ENCODE data around the gene UGT1A4. TPM values are rescaled to one million over a fixed set of nuclear protein-coding genes. Genes with fewer than 3 reads are reported as not detected.

UGT1A4 gene
- total and polyA plus RNA-seq, 10 of the 15 experiments (the other 5 are each of a cell fraction or from before 2014, with no cell fraction given), result not detected

- intact Hi-C loops (cut with micrococcal nuclease; ENCODE audit: unreplicated experiment), result no loop called here
- no peaks in the 10 kb centered on the region for H3K4me1 ChIP-seq (ENCODE audit: control insufficient read depth, insufficient read depth, low read length)
- H3K9ac ChIP-seq (ENCODE audit: control insufficient read depth, insufficient read depth, low read length), result no peak within 1 kb of the TSS
- DNase-seq (ENCODE audit: low read depth, low spot score) (no peak), FAIRE-seq (no peak), ATAC-seq (no peak)
- no peaks in the 10 kb centered on the region for H3K79me2 ChIP-seq (ENCODE audit: control insufficient read depth, insufficient read depth, low read length)
- H3K4me3 ChIP-seq, result no peak within 1 kb of the TSS
- H3K9me3 ChIP-seq (replicated peaks; ENCODE audit: control insufficient read depth, insufficient read depth, low read length), result no peaks in the 10 kb centered on the region
- H3K27ac ChIP-seq (ENCODE audit: control insufficient read depth, insufficient read depth), result no peak within 1 kb of the TSS
- POLR2A ChIA-PET, result no interaction called here
- H3K27me3 ChIP-seq (replicated peaks in 1 of 2; ENCODE audit: control insufficient read depth in 2 of 2, insufficient read depth in 2 of 2, low read length in 1 of 2), result 0 out of 4 replicates have a peak, but pooled peaks cover 0 to 3% of the 10 kb centered on the region in 2 experiments
- no peak within 1 kb of the TSS for H3K4me2 ChIP-seq (ENCODE audit: control insufficient read depth, insufficient read depth)
- CTCF ChIA-PET, result interaction anchor here (0.8 kb wide), 1 partner anchor 18 kb away, joined by 3 read pairs; no protein-coding TSS in a partner anchor
- no peak within 1 kb of the TSS for H2AFZ ChIP-seq (ENCODE audit: control insufficient read depth, low read depth, low read length)
- no TSS peak for BruUV-seq (replicated peaks)
- no peaks in the 10 kb centered on the region for H4K20me1 ChIP-seq (ENCODE audit: control insufficient read depth, insufficient read depth)
- 23% methylated on average over 4 of the region's 4 CpGs for WGBS (ENCODE audit: insufficient coverage, insufficient replicate concordance, low lambda C conversion rate, missing lambda C conversion rate)
- RAD21 ChIA-PET (ENCODE audit: unreplicated experiment), result no interaction called here
- in situ Hi-C loops (cut with MboI), result no loop called here
- SMC1A ChIA-PET (ENCODE audit: uncharacterized antibody, unreplicated experiment), result no interaction called here
- H3K36me3 ChIP-seq (ENCODE audit: control insufficient read depth in 2 of 2, insufficient read depth in 2 of 2, low read length in 1 of 2), result no peaks in the 10 kb centered on the region
- TF ChIP-seq CBX3 (IDR thresholded peaks at IDR 0.05; ENCODE audit: borderline replicate concordance, low read depth) (no peak), SIN3A (IDR thresholded peaks at IDR 0.05; ENCODE audit: low read depth, low read length) (no peak), KAT2A (conservative IDR thresholded peaks at IDR 0.05; ENCODE audit: control insufficient read depth, low read depth, low read length) (no peak)
Observed at GRCh38 chr2:233692648-233693047, 25.9 kb upstream of the UGT1A4 start, which contains the start of gene UGT1A6. UGT1A6 (plus strand) TSS chr2:233692890; CDS start chr2:233693005, 115 bp downstream.

DNA sequence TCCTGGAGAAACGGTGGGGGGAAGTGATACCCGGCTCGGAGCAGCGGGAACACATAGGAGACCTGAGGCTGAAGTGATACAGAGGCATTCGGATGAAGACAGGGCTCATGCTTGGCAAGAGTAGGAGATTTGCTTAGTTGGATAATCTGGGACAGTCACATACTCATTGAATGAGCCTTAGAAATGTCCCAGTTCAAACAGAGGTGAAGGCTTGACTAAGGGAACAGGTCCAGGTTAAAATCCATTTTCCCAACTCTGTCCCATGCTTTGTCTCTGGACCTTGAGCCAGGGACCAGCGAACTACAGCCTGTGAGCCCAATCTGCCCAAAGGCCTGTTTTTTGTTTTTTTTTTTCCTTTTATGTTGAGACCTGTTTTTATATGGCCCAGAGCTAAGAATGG lies 24.6 kb upstream of the UGT1A4 start:
- H4K20me1 ChIP-seq (ENCODE audit: control insufficient read depth, insufficient read depth), result no peaks in the 10 kb centered on the region
- RAD21 ChIA-PET (ENCODE audit: unreplicated experiment), result no interaction called here
- no peak overlapping the region for H3K4me2 ChIP-seq (ENCODE audit: control insufficient read depth, insufficient read depth)
- 0 out of 4 replicates have a peak, but pooled peaks cover 0 to 3% of the 10 kb centered on the region in 2 experiments for H3K27me3 ChIP-seq (replicated peaks in 1 of 2; ENCODE audit: control insufficient read depth in 2 of 2, insufficient read depth in 2 of 2, low read length in 1 of 2)
- POLR2A ChIA-PET, result no interaction called here
- H3K4me3 ChIP-seq, result no peak overlapping the region
- WGBS (ENCODE audit: insufficient coverage, insufficient replicate concordance, low lambda C conversion rate, missing lambda C conversion rate), result 59% methylated on average over 6 of the region's 6 CpGs
- H3K9ac ChIP-seq (ENCODE audit: control insufficient read depth, insufficient read depth, low read length), result no peak overlapping the region
- H3K27ac ChIP-seq (ENCODE audit: control insufficient read depth, insufficient read depth), result no peak overlapping the region
- in situ Hi-C loops (cut with MboI) (no loop called here), intact Hi-C loops (cut with micrococcal nuclease; ENCODE audit: unreplicated experiment) (no loop called here)
- SMC1A ChIA-PET (ENCODE audit: uncharacterized antibody, unreplicated experiment), result no interaction called here
- H3K9me3 ChIP-seq (replicated peaks; ENCODE audit: control insufficient read depth, insufficient read depth, low read length), result no peaks in the 10 kb centered on the region
- DNase-seq (ENCODE audit: low read depth, low spot score) (no peak), FAIRE-seq (no peak), ATAC-seq (no peak)
- H3K36me3 ChIP-seq (ENCODE audit: control insufficient read depth in 2 of 2, insufficient read depth in 2 of 2, low read length in 1 of 2), result no peaks in the 10 kb centered on the region
- H3K4me1 ChIP-seq (ENCODE audit: control insufficient read depth, insufficient read depth, low read length), result no peaks in the 10 kb centered on the region
- CTCF ChIA-PET, result no interaction called here
- no TSS peak for BruUV-seq (replicated peaks)
- no peak overlapping the region for H2AFZ ChIP-seq (ENCODE audit: control insufficient read depth, low read depth, low read length)
- no peaks in the 10 kb centered on the region for H3K79me2 ChIP-seq (ENCODE audit: control insufficient read depth, insufficient read depth, low read length)
- TF ChIP-seq ZNF24 (IDR thresholded peaks at IDR 0.05) (no peak), TAF1 (IDR thresholded peaks at IDR 0.05; ENCODE audit: borderline replicate concordance, low read depth, low read length) (no peak), SUZ12 (IDR thresholded peaks at IDR 0.05; ENCODE audit: unreplicated experiment) (no peak), RCOR1 (conservative IDR thresholded peaks at IDR 0.05; ENCODE audit: low read depth, low read length) (no peak), MYC (IDR thresholded peaks at IDR 0.05; ENCODE audit: insufficient read depth, insufficient read length, insufficient replicate concordance, low read length, severe bottlenecking) (no peak), CBFB (IDR thresholded peaks at IDR 0.05; ENCODE audit: low read depth) (no peak), RFX5 (IDR thresholded peaks at IDR 0.05; ENCODE audit: low read depth, low read length) (no peak), JUNB (IDR thresholded peaks at IDR 0.05) (no peak), E4F1 (IDR thresholded peaks at IDR 0.05; ENCODE audit: borderline replicate concordance, partially characterized antibody) (no peak)
- TF ChIP-seq, protein P1, sequence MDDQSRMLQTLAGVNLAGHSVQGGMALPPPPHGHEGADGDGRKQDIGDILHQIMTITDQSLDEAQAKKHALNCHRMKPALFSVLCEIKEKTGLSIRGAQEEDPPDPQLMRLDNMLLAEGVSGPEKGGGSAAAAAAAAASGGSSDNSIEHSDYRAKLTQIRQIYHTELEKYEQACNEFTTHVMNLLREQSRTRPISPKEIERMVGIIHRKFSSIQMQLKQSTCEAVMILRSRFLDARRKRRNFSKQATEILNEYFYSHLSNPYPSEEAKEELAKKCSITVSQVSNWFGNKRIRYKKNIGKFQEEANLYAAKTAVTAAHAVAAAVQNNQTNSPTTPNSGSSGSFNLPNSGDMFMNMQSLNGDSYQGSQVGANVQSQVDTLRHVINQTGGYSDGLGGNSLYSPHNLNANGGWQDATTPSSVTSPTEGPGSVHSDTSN (IDR thresholded peaks at IDR 0.05; ENCODE audit: insufficient replicate concordance, low read depth, low read length), result no peak
- TF ChIP-seq, protein P2, sequence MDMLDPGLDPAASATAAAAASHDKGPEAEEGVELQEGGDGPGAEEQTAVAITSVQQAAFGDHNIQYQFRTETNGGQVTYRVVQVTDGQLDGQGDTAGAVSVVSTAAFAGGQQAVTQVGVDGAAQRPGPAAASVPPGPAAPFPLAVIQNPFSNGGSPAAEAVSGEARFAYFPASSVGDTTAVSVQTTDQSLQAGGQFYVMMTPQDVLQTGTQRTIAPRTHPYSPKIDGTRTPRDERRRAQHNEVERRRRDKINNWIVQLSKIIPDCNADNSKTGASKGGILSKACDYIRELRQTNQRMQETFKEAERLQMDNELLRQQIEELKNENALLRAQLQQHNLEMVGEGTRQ (IDR thresholded peaks at IDR 0.05; ENCODE audit: borderline replicate concordance, low read depth, low read length), result no peak

All from GM12878 (cell line).